GM19438 (cell line): ENCODE data around the gene FAM83F.

Experiments used
- ATAC-seq: cut with Tn5 transposase; IDR thresholded peaks from one replicate; pipeline ENCODE4 v1.9.1; 2021; ENCODE audit warnings: low read depth; ENCODE audit not compliant: unreplicated experiment

FAM83F gene

DNA sequence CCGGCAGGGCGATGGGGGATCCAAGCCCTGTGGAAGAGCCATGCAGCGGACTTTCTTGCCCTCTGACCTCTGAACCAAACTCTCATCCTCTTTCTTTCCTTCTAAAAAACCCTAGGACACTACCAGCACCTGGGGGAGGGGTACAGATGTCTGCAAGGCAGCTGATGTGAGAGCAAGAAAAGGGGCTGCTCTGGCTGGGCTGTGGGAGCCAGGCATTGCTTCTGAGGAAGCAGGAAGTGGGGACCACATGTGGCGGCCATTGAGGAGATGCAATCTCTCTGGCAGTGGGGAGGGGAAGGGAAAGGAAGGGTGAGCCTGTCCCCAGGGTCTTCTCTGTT is 36.0 kb downstream of the FAM83F start:
- no peak for ATAC-seq

DNA sequence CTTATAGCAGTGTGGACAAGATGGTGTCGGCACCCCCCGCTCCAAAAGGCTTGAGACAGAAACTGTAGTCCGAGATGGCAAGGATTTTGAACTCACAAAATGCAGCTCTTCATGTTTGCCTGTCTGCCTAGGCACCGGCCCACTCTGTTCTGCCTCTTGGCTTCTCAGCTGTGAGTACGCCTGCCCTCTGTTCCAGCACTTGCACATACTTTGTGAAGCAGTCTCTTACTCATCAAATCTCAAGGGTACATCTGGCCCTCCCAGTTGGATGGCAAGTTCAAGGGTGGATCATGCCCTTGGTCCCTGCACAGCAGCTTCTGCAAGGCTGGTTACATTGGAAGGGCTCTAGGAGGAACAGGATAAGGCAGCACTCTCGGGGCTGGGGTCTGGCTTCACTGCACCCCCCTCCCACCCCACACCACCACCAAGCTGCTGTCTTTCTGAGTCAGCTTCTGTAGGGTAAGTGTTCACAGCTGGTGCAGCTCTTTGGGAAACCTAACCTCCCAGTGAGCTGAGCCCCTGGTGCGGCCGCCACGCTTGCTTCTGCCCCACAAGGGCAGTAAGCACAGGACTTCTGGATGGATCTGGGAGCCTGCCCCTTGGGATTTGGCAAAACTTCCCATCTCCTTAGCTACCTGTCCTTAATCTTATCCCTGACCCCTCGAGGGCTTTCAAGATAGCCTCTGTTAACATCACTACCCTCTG is 37.2 kb downstream of the FAM83F start:
- ATAC-seq = no peak

- ATAC-seq = no peak
These were observed 39.0 kb downstream of the FAM83F start for GRCh38 chr22:40033586-40034380.

- ATAC-seq = no peak
These were observed 40.6 kb downstream of the FAM83F start for GRCh38 chr22:40035351-40035750.

DNA sequence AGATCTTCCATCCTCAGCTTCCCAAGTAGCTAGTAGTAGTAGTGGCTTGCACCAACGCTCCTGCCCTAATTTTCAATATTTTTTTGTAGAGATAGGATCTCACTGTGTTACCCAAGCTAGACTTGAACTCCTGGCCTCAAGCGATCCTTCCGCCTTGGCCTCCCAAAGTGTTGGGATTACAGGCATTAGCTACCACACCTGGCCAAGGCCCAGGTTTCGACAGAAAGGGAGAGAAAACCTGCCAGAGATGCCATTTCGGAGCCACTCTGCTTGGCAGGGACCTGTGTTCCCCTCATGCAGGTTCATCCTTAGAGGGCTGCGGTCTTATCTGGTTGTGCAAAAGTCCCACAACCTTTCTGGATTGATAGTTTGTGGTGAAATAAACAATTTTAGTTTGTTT is 41.4 kb downstream of the FAM83F start:
- ATAC-seq = no peak

- ATAC-seq = no peak
These were observed 42.0 kb downstream of the FAM83F start for GRCh38 chr22:40036591-40037225.

DNA sequence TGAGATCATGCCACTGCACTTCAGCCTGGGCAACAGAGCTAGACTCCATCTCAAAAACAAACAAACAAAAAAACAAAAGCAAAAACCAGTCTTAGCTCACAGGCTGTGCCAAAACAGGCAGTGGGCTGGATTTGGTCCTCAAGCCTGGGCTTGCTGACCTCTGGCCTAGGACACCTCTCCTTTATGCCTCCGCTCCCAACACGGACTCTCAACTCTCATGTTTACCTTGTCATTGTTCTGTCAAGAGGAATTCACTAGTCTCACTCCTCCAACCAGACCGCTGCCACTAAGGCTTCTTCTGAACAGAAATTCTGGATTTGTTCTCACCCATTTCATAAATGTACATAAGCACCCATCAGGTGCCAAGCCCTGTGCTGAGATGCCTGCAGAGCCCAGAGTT is 42.6 kb downstream of the FAM83F start:
- no peak for ATAC-seq

DNA sequence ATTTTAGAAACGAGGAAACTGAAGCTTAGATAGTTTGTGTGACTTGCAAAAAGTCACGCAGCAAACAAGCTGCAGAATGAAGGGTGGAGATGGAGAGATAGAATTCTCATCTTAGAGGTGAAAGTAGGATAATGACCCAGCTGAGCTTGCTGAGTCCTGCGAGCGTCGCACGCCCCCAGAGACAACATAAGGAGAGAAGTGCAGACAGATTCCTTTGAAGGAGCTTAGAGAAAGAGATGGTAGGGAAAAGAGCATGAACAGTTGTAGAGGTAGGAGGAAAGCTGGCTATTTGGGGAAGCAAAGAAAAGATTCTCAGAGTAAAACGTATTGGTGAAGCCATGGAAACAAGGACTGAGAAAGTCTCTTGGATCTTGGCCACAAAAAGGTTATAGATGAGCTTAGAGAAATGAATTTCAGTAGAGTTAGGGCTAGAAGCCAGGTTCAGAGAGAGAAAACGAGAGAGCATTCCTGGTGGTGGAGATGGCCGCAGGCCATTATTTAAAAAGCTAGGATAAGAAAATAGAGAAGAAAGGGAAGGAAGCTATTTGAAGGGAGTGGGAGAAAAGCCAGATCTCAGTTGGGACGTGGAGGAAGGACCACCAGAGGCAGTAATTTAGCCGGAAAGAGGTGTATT is 44.8 kb downstream of the FAM83F start:
- no peak for ATAC-seq

- no peak for ATAC-seq
These were observed 46.2 kb downstream of the FAM83F start for GRCh38 chr22:40040927-40041326.

GRCh38 chr22:40041366-40042137 is 46.8 kb downstream of the FAM83F start:
- no peak for ATAC-seq

- ATAC-seq = no peak
These were observed 47.6 kb downstream of the FAM83F start for GRCh38 chr22:40042312-40042711.

- ATAC-seq = no peak
These were observed 48.3 kb downstream of the FAM83F start for GRCh38 chr22:40043081-40043480.

DNA sequence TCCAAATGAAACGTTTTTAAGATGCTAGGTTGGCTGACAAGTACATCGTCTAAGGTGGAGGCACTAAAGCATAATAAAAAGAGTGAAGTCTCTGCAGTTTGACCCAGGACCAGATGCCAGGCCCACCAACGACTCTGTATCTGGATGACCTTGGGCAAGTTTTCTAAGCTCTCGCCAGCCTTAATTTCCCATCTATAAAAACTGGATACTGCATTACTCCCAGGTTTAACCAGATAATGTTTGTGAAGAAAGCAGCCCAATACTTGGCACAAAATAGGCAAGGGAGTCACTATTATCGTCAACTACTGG is 49.0 kb downstream of the FAM83F start:
- no peak for ATAC-seq

- ATAC-seq = peak; percentile 85
These were observed 49.5 kb downstream of the FAM83F start for GRCh38 chr22:40044102-40044869.

- peak; percentile 12 for ATAC-seq
These were observed 50.4 kb downstream of the FAM83F start for GRCh38 chr22:40044870-40045834.

DNA sequence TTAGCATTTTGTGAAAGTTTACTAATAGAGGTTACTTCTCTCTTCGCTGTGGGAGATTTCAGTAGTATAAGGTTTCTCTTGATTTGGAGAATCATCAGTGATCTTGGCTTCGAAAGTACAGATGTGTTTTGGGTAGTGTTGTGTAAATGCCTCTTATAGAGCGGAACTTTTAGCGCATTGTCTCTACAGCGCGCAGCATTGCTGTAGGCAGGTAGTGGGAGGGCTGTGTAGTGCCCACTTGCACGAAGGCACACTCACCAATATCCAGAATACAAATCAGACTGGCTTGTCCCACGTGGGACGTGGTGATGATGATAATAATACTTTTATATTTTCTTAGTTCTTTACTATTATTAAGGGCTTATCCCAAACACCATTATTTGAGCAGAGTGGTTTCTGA is 51.4 kb downstream of the FAM83F start:
- no peak for ATAC-seq

GRCh38 chr22:40050258-40050657 is 55.5 kb downstream of the FAM83F start:
- ATAC-seq = peak; percentile 86

DNA sequence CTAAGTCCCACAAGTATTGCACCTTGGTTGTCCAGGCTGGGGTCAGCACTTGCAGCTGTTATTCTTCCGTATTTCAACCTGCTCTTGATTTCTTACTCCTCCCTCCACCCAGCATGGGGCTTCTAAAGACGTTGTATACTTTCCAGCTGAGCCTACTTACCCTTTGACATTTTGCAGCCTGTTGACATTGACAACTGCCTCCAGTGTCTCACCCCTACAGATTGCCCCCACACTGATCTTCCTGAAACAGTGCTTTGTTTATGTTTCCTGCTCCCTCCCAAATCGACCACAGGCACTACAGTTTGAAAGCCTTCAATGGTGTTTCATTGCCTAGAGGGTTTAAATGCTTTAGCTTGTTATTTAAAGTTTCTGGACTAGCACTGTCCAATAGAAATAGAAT is 56.6 kb downstream of the FAM83F start:
- ATAC-seq = no peak

GRCh38 chr22:40053460-40053859 is 58.7 kb downstream of the FAM83F start:
- no peak for ATAC-seq
